ENCODE data around the gene NARS2.

DNA sequence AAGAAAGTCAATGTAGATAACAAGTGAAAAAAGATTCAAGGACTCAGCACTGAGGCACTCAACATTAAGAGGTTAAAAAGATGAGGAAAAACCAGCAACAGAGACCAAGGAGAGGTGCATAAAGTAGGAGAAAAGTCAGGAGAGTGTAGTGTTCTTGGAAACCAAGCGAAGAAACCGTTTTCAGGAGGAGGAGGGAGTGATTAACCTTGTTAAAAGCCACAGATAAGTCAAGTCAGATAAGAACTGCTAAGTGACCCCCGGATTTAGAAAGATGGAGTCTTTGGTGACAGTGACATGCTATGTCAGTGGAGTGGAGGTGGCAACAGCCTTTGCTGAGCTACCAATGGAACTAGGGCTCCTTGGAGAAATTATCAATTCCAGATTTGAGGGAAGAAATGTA lies 13.9 kb upstream of the NARS2 start:
- no peak for TF ChIP-seq CTCF (IDR thresholded peaks at IDR 0.05; ENCODE audit: low read length)
- no peak for TF ChIP-seq EZH2 (IDR thresholded peaks at IDR 0.05; ENCODE audit: borderline replicate concordance, low read length)
